ENCODE results near the gene PDE4B. TPM values are rescaled to one million over a fixed set of nuclear protein-coding genes. Genes with fewer than 3 reads are reported as not detected.

PDE4B gene
- polyA plus RNA-seq, 6 donors from 2014 or later = 126 to 400 (median 150) TPM

- H3K27ac Mint-ChIP-seq = peak overlapping the region in 1 of 6 donors; percentile 53
- H3K4me1 Mint-ChIP-seq = peaks cover 17 to 39% (median 38%) of the 10 kb centered on the region in 3 donors
- no peak for DNase-seq
Observed at GRCh38 chr1:66292944-66293343, 500.2 kb downstream of the PDE4B start.

GRCh38 chr1:66294707-66295370, 502.1 kb downstream of the PDE4B start:
- H3K27me3 Mint-ChIP-seq = no peaks in the 10 kb centered on the region
- peaks cover 0 to 2% (median 0%) of the 10 kb centered on the region in 7 donors for H3K9me3 Mint-ChIP-seq
- peaks cover 8 to 30% (median 30%) of the 10 kb centered on the region in 3 donors for H3K4me1 Mint-ChIP-seq
- ATAC-seq (ENCODE audit: low read depth in 2 of 2) (no peak), DNase-seq (no peak)
- no peak overlapping the region for H3K27ac Mint-ChIP-seq
- H3K36me3 Mint-ChIP-seq = no peaks in the 10 kb centered on the region
- H3K4me3 Mint-ChIP-seq = no peak overlapping the region

More at GRCh38 chr1:66292944-66293343, 500.2 kb downstream of the PDE4B start:
- H3K27me3 Mint-ChIP-seq = no peaks in the 10 kb centered on the region
- H3K36me3 Mint-ChIP-seq = no peaks in the 10 kb centered on the region
- ATAC-seq (ENCODE audit: low read depth in 2 of 2) = no peak
- H3K9me3 Mint-ChIP-seq = peaks cover 0 to 6% (median 0%) of the 10 kb centered on the region in 7 donors
- no peak overlapping the region for H3K4me3 Mint-ChIP-seq

- Mint-ChIP-seq H3K4me3 (no peak overlapping the region), H3K27ac (peak overlapping the region in 2 of 6 donors; percentile 2), H3K27me3 (no peaks in the 10 kb centered on the region), H3K36me3 (no peaks in the 10 kb centered on the region), H3K9me3 (no peaks in the 10 kb centered on the region), H3K4me1 (peaks cover 5 to 23% (median 22%) of the 10 kb centered on the region in 3 donors)
- no peak for DNase-seq
- peak in 1 of 2 donors; percentile 22 for ATAC-seq (ENCODE audit: low read depth in 2 of 2)
Observed at GRCh38 chr1:66295803-66296202, 503.1 kb downstream of the PDE4B start.

GRCh38 chr1:66296370-66296769, 503.7 kb downstream of the PDE4B start:
- Mint-ChIP-seq H3K27ac (no peak overlapping the region), H3K27me3 (no peaks in the 10 kb centered on the region), H3K36me3 (no peaks in the 10 kb centered on the region), H3K4me3 (no peak overlapping the region), H3K9me3 (no peaks in the 10 kb centered on the region), H3K4me1 (peaks cover 9 to 21% (median 20%) of the 10 kb centered on the region in 3 donors)
- DNase-seq (no peak), ATAC-seq (ENCODE audit: low read depth in 2 of 2) (no peak)

GRCh38 chr1:66296951-66297350, 504.3 kb downstream of the PDE4B start:
- H3K27ac Mint-ChIP-seq = no peak overlapping the region
- no peaks in the 10 kb centered on the region for H3K27me3 Mint-ChIP-seq
- ATAC-seq (ENCODE audit: low read depth in 2 of 2) (no peak), DNase-seq (no peak)
- H3K36me3 Mint-ChIP-seq = no peaks in the 10 kb centered on the region
- no peak overlapping the region for H3K4me3 Mint-ChIP-seq
- peaks cover 10 to 21% (median 17%) of the 10 kb centered on the region in 3 donors for H3K4me1 Mint-ChIP-seq
- H3K9me3 Mint-ChIP-seq = no peaks in the 10 kb centered on the region

GRCh38 chr1:66298464-66298863, 505.8 kb downstream of the PDE4B start:
- Mint-ChIP-seq H3K4me3 (no peak overlapping the region), H3K4me1 (peaks cover 10 to 30% (median 17%) of the 10 kb centered on the region in 3 donors), H3K9me3 (no peaks in the 10 kb centered on the region), H3K36me3 (no peaks in the 10 kb centered on the region), H3K27ac (no peak overlapping the region), H3K27me3 (no peaks in the 10 kb centered on the region)
- no peak for ATAC-seq (ENCODE audit: low read depth in 2 of 2)
- DNase-seq = no peak

GRCh38 chr1:66300280-66300971, 507.7 kb downstream of the PDE4B start:
- Mint-ChIP-seq H3K9me3 (no peaks in the 10 kb centered on the region), H3K27me3 (no peaks in the 10 kb centered on the region), H3K36me3 (no peaks in the 10 kb centered on the region), H3K4me1 (peaks cover 10 to 28% (median 17%) of the 10 kb centered on the region in 3 donors), H3K4me3 (no peak overlapping the region), H3K27ac (peak overlapping the region in 2 of 6 donors; percentile 18 to 86)
- DNase-seq (no peak), ATAC-seq (ENCODE audit: low read depth in 2 of 2) (no peak)

- DNase-seq (no peak), ATAC-seq (ENCODE audit: low read depth in 2 of 2) (peak; percentile 55 to 72)
- no peaks in the 10 kb centered on the region for H3K27me3 Mint-ChIP-seq
- H3K4me3 Mint-ChIP-seq = peak overlapping the region; percentile 57 to 86 (median 73)
- H3K4me1 Mint-ChIP-seq = peaks cover 5 to 23% (median 11%) of the 10 kb centered on the region in 3 donors
- H3K36me3 Mint-ChIP-seq = no peaks in the 10 kb centered on the region
- H3K9me3 Mint-ChIP-seq = no peaks in the 10 kb centered on the region
- peak overlapping the region in 5 of 6 donors; percentile 13 to 86 (median 81) for H3K27ac Mint-ChIP-seq
Observed at GRCh38 chr1:66300972-66301451, 508.3 kb downstream of the PDE4B start.

GRCh38 chr1:66302184-66302742, 509.6 kb downstream of the PDE4B start:
- Mint-ChIP-seq H3K27me3 (no peaks in the 10 kb centered on the region), H3K4me1 (peaks cover 5 to 19% (median 6%) of the 10 kb centered on the region in 3 donors), H3K36me3 (no peaks in the 10 kb centered on the region), H3K9me3 (no peaks in the 10 kb centered on the region), H3K27ac (peak overlapping the region in 2 of 6 donors; percentile 23 to 86), H3K4me3 (peak overlapping the region in 1 of 8 donors; percentile 22)
- no peak for DNase-seq
- no peak for ATAC-seq (ENCODE audit: low read depth in 2 of 2)

GRCh38 chr1:66302815-66303214, 510.1 kb downstream of the PDE4B start:
- Mint-ChIP-seq H3K4me1 (peaks cover 5 to 19% (median 6%) of the 10 kb centered on the region in 3 donors), H3K27me3 (no peaks in the 10 kb centered on the region), H3K27ac (peak overlapping the region in 2 of 6 donors; percentile 72 to 83), H3K4me3 (peak overlapping the region in 2 of 8 donors; percentile 20 to 41), H3K36me3 (no peaks in the 10 kb centered on the region), H3K9me3 (no peaks in the 10 kb centered on the region)
- DNase-seq = no peak
- no peak for ATAC-seq (ENCODE audit: low read depth in 2 of 2)

GRCh38 chr1:66303646-66304045, 511.0 kb downstream of the PDE4B start:
- H3K27me3 Mint-ChIP-seq = no peaks in the 10 kb centered on the region
- DNase-seq (no peak), ATAC-seq (ENCODE audit: low read depth in 2 of 2) (no peak)
- no peaks in the 10 kb centered on the region for H3K9me3 Mint-ChIP-seq
- no peaks in the 10 kb centered on the region for H3K36me3 Mint-ChIP-seq
- H3K4me1 Mint-ChIP-seq = peaks cover 5 to 19% (median 6%) of the 10 kb centered on the region in 3 donors
- H3K4me3 Mint-ChIP-seq = no peak overlapping the region
- H3K27ac Mint-ChIP-seq = no peak overlapping the region

- Mint-ChIP-seq H3K27me3 (no peaks in the 10 kb centered on the region), H3K9me3 (no peaks in the 10 kb centered on the region), H3K36me3 (no peaks in the 10 kb centered on the region), H3K4me1 (peaks cover 5 to 19% (median 6%) of the 10 kb centered on the region in 3 donors), H3K27ac (no peak overlapping the region), H3K4me3 (no peak overlapping the region)
- ATAC-seq (ENCODE audit: low read depth in 2 of 2) = no peak
- no peak for DNase-seq
Observed at GRCh38 chr1:66304128-66304527, 511.4 kb downstream of the PDE4B start.

GRCh38 chr1:66305927-66306326, 513.2 kb downstream of the PDE4B start:
- Mint-ChIP-seq H3K9me3 (no peaks in the 10 kb centered on the region), H3K36me3 (no peaks in the 10 kb centered on the region), H3K4me1 (peaks cover 5 to 17% (median 6%) of the 10 kb centered on the region in 3 donors), H3K4me3 (no peak overlapping the region), H3K27ac (no peak overlapping the region), H3K27me3 (no peaks in the 10 kb centered on the region)
- ATAC-seq (ENCODE audit: low read depth in 2 of 2) (no peak), DNase-seq (no peak)

Measured in naive B cell (primary cell).